GM12878 (cell line): ENCODE measurements around the gene LDLRAD4. TPM values are rescaled to one million over a fixed set of nuclear protein-coding genes. Genes with fewer than 3 reads are reported as not detected.

Experiments
- ATF2 ChIP-seq: IDR thresholded peaks from 2 replicates; pipeline ENCODE4 v1.6.1; 2012; ENCODE audit warnings: low read length, inconsistent platforms
- BMI1 ChIP-seq: fragments of 450-650 bp; IDR thresholded peaks from 2 replicates; pipeline ENCODE4 v1.6.1; 2016; ENCODE audit warnings: mild to moderate bottlenecking, moderate library complexity, borderline replicate concordance
- CHD2 ChIP-seq: IDR thresholded peaks from 2 replicates; pipeline ENCODE4 v1.6.1; 2011; ENCODE audit warnings: low read depth, low read length, improper control_type of control experiment, borderline replicate concordance
- CREM ChIP-seq: IDR thresholded peaks from 2 replicates; pipeline ENCODE4 v1.6.1; 2014; ENCODE audit warnings: antibody characterized with exemption, low read depth
- DPF2 ChIP-seq: fragments of 450-650 bp; IDR thresholded peaks from 2 replicates; pipeline ENCODE4 v1.6.1; 2017; ENCODE audit warnings: mild to moderate bottlenecking
- EZH2 ChIP-seq: IDR thresholded peaks from 2 replicates; pipeline ENCODE4 v1.6.1; 2012; ENCODE audit warnings: low read depth, mild to moderate bottlenecking, control low read depth, inconsistent platforms, low read length, borderline replicate concordance; ENCODE audit not compliant: control insufficient read depth
- HDAC6 ChIP-seq: fragments of 200-600 bp; sonication (generic); IDR thresholded peaks from one replicate; pipeline ENCODE4 v1.8.0; 2017; ENCODE audit warnings: antibody characterized with exemption; ENCODE audit not compliant: unreplicated experiment
- IKZF2 ChIP-seq, 2 experiments: fragments of 450-650 bp; IDR thresholded peaks; 2 replicates each; pipeline ENCODE4 v1.6.1; 2017; ENCODE audit warnings: mild to moderate bottlenecking in 2 of 2, moderate library complexity in 2 of 2
- KLF5 ChIP-seq: fragments of 450-650 bp; IDR thresholded peaks from 2 replicates; pipeline ENCODE4 v1.6.1; 2014; ENCODE audit warnings: mild to moderate bottlenecking; ENCODE audit not compliant: partially characterized antibody
- MTA3 ChIP-seq: IDR thresholded peaks from 2 replicates; pipeline ENCODE4 v1.6.1; 2012; ENCODE audit warnings: low read length, inconsistent platforms, borderline replicate concordance
- RFX5 ChIP-seq: IDR thresholded peaks from 2 replicates; pipeline ENCODE4 v1.6.1; 2011; ENCODE audit warnings: low read depth, low read length, improper control_type of control experiment
- STAT3 ChIP-seq: IDR thresholded peaks from 2 replicates; pipeline ENCODE4 v1.6.1; 2011; ENCODE audit warnings: low read depth, low read length, improper control_type of control experiment
- ZBTB40 ChIP-seq: fragments of 450-650 bp; IDR thresholded peaks from 2 replicates; pipeline ENCODE4 v1.6.1; 2016; ENCODE audit warnings: mild to moderate bottlenecking, moderate library complexity, borderline replicate concordance
- ZNF207 ChIP-seq: fragments of 450-650 bp; IDR thresholded peaks from 2 replicates; pipeline ENCODE4 v1.6.1; 2014; ENCODE audit warnings: antibody characterized with exemption, mild to moderate bottlenecking, borderline replicate concordance
- polyA plus RNA-seq, 11 experiments: library from polyadenylated mRNA; depleted of rRNA in 4 of 11; unstranded in 6 of 11; stranded (reverse) in 5 of 11; fragments of >200 nt; fragmentation: Nextera tagmentation in 4 of 11; fragmentation: Illumina TruSeq in 1 of 11; extraction: Ambion mirVana in 4 of 11; extraction: Trizol in 1 of 11; gene quantifications; 1 replicate in 1 of 11; 2 replicates in 10 of 11; pipeline versions ENCODE4 v1.2.1 to v1.2.3, GENCODE V29; 2011 to 2016; ENCODE audit warnings: inconsistent platforms in 2 of 11, missing spikeins in 2 of 11, low read depth in 1 of 11
- total RNA-seq, 4 experiments: library from RNA; depleted of rRNA in 3 of 4; stranded (reverse); fragments of >200 nt in 3 of 4; fragmentation: Illumina TruSeq in 1 of 4; extraction: Trizol in 1 of 4; gene quantifications; 2 replicates each; pipeline versions ENCODE4 v1.2.1 to v1.2.3, GENCODE V29; 2013 to 2021
- TF ChIP-seq, protein P1 (sequence below): fragments of 450-650 bp; IDR thresholded peaks from 2 replicates; pipeline ENCODE4 v1.6.1; 2017; ENCODE audit warnings: mild to moderate bottlenecking, moderate library complexity
- TF ChIP-seq, protein P2 (sequence below): fragments of 150-350 bp; IDR thresholded peaks from 2 replicates; pipeline ENCODE4 v1.6.1; 2016; ENCODE audit warnings: low read depth, low read length

Gene LDLRAD4
- total and polyA plus RNA-seq, 10 of the 15 experiments (the other 5 are each of a cell fraction or from before 2014, with no cell fraction given) = 2.7 to 16.8 (median 11.2) TPM

- TF ChIP-seq DPF2 (peak; percentile 90), KLF5 (peak; percentile 66), MTA3 (peak; percentile 89; the same call in 1 of the 2 replicates), HDAC6 (no peak), ZBTB40 (no peak), RFX5 (no peak), CREM (peak; percentile 84; the same call in 1 of the 2 replicates), BMI1 (peak; percentile 15; the same call in 1 of the 2 replicates), STAT3 (no peak), ATF2 (peak; percentile 96), CHD2 (peak; percentile 46; the same call in 1 of the 2 replicates), EZH2 (no peak), IKZF2 (IDR thresholded peaks at IDR 0.05) (peak; percentile 92 to 93), ZNF207 (peak; percentile 45; the same call in 1 of the 2 replicates)
- TF ChIP-seq, protein P1, sequence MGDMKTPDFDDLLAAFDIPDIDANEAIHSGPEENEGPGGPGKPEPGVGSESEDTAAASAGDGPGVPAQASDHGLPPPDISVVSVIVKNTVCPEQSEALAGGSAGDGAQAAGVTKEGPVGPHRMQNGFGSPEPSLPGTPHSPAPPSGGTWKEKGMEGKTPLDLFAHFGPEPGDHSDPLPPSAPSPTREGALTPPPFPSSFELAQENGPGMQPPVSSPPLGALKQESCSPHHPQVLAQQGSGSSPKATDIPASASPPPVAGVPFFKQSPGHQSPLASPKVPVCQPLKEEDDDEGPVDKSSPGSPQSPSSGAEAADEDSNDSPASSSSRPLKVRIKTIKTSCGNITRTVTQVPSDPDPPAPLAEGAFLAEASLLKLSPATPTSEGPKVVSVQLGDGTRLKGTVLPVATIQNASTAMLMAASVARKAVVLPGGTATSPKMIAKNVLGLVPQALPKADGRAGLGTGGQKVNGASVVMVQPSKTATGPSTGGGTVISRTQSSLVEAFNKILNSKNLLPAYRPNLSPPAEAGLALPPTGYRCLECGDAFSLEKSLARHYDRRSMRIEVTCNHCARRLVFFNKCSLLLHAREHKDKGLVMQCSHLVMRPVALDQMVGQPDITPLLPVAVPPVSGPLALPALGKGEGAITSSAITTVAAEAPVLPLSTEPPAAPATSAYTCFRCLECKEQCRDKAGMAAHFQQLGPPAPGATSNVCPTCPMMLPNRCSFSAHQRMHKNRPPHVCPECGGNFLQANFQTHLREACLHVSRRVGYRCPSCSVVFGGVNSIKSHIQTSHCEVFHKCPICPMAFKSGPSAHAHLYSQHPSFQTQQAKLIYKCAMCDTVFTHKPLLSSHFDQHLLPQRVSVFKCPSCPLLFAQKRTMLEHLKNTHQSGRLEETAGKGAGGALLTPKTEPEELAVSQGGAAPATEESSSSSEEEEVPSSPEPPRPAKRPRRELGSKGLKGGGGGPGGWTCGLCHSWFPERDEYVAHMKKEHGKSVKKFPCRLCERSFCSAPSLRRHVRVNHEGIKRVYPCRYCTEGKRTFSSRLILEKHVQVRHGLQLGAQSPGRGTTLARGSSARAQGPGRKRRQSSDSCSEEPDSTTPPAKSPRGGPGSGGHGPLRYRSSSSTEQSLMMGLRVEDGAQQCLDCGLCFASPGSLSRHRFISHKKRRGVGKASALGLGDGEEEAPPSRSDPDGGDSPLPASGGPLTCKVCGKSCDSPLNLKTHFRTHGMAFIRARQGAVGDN = peak; percentile 6; the same call in 1 of the 2 replicates
- TF ChIP-seq, protein P2, sequence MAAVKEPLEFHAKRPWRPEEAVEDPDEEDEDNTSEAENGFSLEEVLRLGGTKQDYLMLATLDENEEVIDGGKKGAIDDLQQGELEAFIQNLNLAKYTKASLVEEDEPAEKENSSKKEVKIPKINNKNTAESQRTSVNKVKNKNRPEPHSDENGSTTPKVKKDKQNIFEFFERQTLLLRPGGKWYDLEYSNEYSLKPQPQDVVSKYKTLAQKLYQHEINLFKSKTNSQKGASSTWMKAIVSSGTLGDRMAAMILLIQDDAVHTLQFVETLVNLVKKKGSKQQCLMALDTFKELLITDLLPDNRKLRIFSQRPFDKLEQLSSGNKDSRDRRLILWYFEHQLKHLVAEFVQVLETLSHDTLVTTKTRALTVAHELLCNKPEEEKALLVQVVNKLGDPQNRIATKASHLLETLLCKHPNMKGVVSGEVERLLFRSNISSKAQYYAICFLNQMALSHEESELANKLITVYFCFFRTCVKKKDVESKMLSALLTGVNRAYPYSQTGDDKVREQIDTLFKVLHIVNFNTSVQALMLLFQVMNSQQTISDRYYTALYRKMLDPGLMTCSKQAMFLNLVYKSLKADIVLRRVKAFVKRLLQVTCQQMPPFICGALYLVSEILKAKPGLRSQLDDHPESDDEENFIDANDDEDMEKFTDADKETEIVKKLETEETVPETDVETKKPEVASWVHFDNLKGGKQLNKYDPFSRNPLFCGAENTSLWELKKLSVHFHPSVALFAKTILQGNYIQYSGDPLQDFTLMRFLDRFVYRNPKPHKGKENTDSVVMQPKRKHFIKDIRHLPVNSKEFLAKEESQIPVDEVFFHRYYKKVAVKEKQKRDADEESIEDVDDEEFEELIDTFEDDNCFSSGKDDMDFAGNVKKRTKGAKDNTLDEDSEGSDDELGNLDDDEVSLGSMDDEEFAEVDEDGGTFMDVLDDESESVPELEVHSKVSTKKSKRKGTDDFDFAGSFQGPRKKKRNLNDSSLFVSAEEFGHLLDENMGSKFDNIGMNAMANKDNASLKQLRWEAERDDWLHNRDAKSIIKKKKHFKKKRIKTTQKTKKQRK = no peak
These were observed 358.6 kb downstream of the LDLRAD4 start (continued) for GRCh38 chr18:13577091-13577697.
